ENCODE results near the gene CLCF1.

DNA sequence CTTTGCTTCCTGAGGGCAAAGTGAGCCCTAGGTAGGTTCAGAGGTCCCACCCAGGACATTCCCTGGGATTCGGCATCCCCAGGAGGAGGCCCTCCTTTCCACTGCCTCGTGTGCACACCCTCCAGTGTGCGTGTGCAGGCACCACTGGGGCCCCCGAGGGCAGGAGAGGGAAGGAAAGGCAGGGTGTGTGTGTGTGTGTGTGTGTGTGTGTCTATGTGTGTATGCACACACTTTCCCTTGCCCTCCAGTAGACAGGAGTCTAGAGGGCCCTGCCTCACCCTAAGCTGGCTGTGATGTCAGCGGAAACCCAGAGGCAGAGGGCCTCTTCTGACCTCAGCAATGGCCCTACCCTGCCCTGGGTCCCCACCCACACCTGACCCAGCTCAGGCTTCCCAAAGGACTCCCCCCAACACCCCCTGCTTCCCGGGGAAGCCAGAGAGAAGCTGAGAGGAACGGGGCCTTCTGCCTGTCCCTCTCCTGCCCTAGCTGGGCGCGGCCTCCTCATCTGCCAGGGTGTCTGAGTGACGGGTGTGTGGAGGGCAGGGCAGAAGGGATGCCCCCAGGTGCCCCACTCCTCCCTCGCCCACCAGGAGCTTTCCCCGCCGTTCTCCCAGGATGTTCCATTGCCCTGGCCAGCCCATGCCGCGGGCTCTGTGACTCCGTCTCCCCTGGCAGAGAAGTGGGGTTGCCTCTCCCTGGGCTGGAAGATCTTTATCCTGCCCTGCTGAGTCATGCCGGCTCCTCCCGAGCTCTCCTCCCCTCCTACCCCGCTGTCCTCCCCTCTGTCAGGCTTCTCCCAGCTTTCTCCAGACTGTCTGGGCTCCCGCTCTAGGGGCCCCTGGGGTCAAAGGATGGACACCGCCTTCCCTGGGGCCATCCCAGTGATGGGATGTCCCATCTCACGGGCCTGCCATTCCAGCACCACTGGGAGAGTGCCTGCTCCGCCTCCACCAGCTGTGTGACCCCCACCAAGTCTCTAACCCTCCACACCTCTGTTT, 6.0 kb upstream of the CLCF1 start:
- TF ChIP-seq, protein P1, sequence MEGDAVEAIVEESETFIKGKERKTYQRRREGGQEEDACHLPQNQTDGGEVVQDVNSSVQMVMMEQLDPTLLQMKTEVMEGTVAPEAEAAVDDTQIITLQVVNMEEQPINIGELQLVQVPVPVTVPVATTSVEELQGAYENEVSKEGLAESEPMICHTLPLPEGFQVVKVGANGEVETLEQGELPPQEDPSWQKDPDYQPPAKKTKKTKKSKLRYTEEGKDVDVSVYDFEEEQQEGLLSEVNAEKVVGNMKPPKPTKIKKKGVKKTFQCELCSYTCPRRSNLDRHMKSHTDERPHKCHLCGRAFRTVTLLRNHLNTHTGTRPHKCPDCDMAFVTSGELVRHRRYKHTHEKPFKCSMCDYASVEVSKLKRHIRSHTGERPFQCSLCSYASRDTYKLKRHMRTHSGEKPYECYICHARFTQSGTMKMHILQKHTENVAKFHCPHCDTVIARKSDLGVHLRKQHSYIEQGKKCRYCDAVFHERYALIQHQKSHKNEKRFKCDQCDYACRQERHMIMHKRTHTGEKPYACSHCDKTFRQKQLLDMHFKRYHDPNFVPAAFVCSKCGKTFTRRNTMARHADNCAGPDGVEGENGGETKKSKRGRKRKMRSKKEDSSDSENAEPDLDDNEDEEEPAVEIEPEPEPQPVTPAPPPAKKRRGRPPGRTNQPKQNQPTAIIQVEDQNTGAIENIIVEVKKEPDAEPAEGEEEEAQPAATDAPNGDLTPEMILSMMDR (IDR thresholded peaks at IDR 0.05; ENCODE audit: low read depth, low read length, poor library complexity, severe bottlenecking): no peak
- no peak for TF ChIP-seq EZH2phosphoT487 (IDR thresholded peaks at IDR 0.05; ENCODE audit: borderline replicate concordance, low read length)
